Spleen (tissue), 7 donors: ENCODE results near the gene CAPZA2.

Source experiments
- POLR2A ChIP-seq, 3 donors: fragments of 450-650 bp; IDR thresholded peaks; one replicate each; pipeline ENCODE4 v1.5.1; 2017; ENCODE audit warnings: antibody characterized with exemption in 3 of 3, mild to moderate bottlenecking in 1 of 3
- POLR2AphosphoS5 ChIP-seq, 3 donors: sonication (generic); formaldehyde crosslinking; IDR thresholded peaks; one replicate each; pipeline ENCODE4 v1.5.1; 2017; ENCODE audit warnings: antibody characterized with exemption in 3 of 3
- TF ChIP-seq, protein P1 (sequence below), 11 experiments: fragments of 200-600 bp in 7 of 11; fragments of 450-650 bp in 4 of 11; sonication (generic) in 4 of 11; IDR thresholded peaks in 8 of 11; conservative IDR thresholded peaks in 3 of 11; 1 replicate in 7 of 11; 2 replicates in 4 of 11; pipeline versions ENCODE4 v1.4.0 to v1.8.0; 2016 to 2021; ENCODE audit warnings: antibody characterized with exemption in 11 of 11, inconsistent platforms in 4 of 11, mild to moderate bottlenecking in 1 of 11
- donor health status: DM: no; HTN: no; CAD: no; lungs with moderate emphysema.
- donor health status: DM: no; HTN: no; CAD: no.
- donor health status: DM: no; HTN: no; CAD: no.

DNA sequence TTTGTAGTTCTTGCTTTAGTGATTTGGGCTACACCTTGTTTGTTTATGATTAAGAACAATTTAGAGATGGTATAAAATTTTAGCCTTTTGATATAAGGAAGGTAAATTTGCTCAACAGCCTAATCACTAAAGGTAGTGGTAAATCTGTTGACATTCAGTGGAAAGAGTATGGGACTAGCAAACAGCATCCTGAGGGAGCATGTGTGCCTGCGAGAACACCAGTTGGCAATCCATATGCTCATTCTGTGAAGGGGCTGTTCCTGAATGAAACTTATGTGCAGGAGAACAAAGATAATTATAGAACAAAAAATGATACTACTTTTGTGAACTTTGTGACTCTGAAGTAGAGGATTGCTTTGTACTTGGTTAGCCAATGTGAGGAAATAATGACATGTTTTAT lies 44.0 kb downstream of the CAPZA2 start:
- TF ChIP-seq POLR2AphosphoS5 (IDR thresholded peaks at IDR 0.05) (no peak), POLR2A (IDR thresholded peaks at IDR 0.05) (no peak)
- TF ChIP-seq, protein P1, sequence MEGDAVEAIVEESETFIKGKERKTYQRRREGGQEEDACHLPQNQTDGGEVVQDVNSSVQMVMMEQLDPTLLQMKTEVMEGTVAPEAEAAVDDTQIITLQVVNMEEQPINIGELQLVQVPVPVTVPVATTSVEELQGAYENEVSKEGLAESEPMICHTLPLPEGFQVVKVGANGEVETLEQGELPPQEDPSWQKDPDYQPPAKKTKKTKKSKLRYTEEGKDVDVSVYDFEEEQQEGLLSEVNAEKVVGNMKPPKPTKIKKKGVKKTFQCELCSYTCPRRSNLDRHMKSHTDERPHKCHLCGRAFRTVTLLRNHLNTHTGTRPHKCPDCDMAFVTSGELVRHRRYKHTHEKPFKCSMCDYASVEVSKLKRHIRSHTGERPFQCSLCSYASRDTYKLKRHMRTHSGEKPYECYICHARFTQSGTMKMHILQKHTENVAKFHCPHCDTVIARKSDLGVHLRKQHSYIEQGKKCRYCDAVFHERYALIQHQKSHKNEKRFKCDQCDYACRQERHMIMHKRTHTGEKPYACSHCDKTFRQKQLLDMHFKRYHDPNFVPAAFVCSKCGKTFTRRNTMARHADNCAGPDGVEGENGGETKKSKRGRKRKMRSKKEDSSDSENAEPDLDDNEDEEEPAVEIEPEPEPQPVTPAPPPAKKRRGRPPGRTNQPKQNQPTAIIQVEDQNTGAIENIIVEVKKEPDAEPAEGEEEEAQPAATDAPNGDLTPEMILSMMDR (IDR thresholded peaks at IDR 0.05 in 8 of 11, conservative IDR thresholded peaks at IDR 0.05 in 3 of 11): no peak
